HG03342 (cell line): ENCODE results near the gene C1QTNF5.
"Not testable (repeated sequence)": the region's sequence is repeated elsewhere in the genome, so short reads cannot be mapped to it uniquely, and the experiment has no call there.

Experiments used
- ATAC-seq: cut with Tn5 transposase; IDR thresholded peaks from one replicate; pipeline ENCODE4 v1.9.1; 2021; ENCODE audit warnings: mild to moderate bottlenecking, moderate library complexity; ENCODE audit not compliant: unreplicated experiment

Gene C1QTNF5

DNA sequence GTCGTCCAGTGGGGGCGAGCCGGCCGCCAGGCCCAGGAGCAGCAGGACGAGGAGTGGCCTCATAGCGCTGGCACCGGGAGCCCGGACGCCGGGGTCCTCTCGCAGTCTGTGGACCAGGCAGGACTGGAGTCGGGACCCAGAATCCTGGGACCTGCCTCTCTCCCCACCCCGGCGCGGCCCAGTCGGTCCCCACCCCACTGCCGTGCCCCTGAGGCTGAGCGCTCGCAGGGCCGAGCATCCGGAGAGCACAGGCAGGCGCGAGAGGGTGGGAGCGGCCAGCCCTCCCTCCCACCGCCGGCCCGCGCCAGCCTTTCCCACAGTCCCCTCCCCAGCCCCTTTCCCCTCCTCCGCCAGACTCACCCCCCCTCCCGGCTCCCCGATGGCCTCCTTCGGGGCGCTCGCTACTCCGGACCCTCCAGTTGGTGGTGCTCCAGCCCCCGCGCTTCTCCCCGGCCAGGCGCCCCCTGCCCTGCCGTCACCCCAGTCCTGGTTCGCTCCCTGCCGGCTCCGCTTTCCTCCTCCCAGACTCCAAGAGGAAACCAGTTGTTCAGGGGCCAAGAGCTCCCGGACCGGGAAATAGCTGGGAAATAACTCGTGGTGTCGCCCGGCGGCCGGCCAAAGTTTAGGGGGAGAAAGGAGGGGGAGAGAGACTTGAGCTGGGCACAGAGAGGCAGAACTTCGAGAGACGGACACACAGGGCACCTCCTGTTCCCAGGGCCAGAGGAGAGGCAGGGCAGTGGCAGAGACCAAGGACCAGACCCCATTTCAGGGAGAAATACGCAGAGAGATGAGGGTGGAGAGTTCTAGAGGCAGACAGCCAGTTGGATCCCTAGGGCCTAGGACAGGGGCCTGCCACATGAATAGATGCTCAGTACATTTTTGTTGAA, at the start of gene C1QTNF5:
Gene C1QTNF5, minus strand, starts transcription at position 549 of the 887 bp plus-strand sequence. Its CDS starts 486 bp downstream, at position 63.
- ATAC-seq, result no peak

- no peak for ATAC-seq
These were observed 49.0 kb upstream of the C1QTNF5 start for GRCh38 chr11:119389611-119390254.

- no peak for ATAC-seq
These were observed 47.4 kb upstream of the C1QTNF5 start for GRCh38 chr11:119388103-119388502.

GRCh38 chr11:119384332-119384731, 43.6 kb upstream of the C1QTNF5 start:
- no peak for ATAC-seq

DNA sequence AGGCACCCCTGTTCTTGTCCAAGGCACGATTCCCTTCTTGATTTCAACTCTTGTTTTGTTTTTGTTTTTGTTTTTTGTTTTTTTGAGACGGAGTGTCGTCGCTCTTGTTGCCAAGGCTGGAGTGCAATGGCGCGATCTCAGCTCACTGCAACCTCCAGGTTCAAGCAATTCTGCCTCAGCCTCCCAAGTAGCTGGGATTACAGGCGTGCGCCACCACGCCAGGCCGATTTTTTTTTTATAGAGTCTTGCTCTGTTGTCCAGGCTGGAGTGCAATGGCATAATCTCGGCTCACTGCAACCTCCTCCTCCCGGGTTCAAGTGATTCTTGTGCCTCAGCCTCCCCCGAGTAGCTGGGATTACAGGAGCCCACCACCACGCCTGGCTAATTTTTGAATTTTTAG, 41.8 kb upstream of the C1QTNF5 start:
- ATAC-seq, result not testable (repeated sequence)

DNA sequence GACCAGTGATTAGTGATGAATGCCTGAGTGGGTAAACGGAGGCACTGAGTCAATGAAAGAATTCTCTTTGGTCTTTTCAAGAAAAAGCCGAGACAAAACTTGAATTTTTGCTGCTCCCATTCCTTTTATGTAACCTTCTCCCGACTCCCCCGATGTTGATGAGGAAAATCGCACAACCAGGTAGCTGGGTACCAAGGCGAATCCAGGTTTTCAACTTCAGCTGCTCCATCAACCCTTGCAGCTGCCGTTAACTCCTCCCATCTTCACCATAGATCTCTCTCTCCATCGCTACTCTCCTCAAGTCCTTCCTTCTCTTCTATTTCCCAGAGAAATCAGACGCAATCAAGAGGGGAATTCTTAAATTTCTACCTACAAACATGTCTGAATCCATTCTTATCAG, 41.4 kb upstream of the C1QTNF5 start:
- ATAC-seq, result no peak

DNA sequence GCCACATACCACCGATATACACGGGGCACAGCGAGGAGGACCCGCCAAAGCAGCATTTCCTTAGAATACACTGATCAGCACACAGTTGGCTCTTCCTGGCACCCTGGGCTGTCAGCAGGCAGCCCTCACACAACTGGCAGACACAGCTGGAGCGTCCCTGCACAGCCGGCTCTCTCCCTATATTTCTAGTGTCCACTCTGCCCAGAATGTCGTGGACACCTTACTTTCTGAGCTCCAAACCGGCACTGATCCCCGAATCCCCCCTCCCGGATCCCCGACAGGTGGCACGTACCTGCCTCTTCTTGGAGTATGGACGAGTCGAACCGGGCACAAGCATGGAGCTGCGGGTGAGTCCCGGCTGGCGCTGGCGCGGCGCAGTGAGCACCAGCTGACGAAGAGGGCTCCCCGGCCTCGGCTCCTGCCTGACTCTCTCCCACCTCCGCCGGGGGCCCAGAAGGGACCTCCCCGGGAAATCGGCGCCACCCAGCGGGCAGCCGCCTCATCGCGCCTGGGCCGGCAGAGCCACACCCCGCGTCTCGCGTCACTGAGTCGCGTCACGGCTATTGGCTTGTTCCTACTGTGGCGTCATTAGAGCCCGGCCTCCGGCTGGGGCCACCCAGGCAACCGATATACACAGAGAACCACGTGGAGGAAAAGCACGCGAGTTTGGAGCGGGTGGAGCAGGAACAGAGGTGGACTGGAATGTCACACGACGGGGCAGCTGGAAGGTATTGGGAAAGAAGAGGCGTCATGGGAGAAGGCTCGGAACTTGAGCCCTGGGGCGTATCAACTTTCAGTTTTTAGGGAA, 40.7 kb upstream of the C1QTNF5 start, which contains the start of gene USP2:
Gene USP2, minus strand, starts transcription at position 510 of the 808 bp plus-strand sequence. CDS start 8,210 bp downstream, outside the sequence.
- peak; percentile 99 for ATAC-seq

DNA sequence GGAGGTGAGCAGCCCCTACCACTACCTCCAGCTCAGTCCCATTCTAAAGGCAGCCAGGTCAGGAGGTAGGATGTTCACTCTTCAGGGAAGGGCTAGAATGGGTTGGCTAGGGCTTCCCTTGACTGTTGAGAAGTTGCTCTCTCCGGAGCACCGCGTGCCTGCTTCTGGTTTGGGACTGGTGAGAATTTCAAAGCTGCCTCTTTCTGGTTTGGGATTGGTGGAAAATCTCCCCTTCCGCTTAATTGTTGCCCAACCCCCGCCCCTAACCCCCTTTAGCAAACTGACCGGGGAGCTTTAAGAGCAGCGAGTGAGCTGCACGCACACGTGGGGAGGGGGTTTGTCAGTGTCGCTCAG, 40.1 kb upstream of the C1QTNF5 start:
- ATAC-seq, result no peak

DNA sequence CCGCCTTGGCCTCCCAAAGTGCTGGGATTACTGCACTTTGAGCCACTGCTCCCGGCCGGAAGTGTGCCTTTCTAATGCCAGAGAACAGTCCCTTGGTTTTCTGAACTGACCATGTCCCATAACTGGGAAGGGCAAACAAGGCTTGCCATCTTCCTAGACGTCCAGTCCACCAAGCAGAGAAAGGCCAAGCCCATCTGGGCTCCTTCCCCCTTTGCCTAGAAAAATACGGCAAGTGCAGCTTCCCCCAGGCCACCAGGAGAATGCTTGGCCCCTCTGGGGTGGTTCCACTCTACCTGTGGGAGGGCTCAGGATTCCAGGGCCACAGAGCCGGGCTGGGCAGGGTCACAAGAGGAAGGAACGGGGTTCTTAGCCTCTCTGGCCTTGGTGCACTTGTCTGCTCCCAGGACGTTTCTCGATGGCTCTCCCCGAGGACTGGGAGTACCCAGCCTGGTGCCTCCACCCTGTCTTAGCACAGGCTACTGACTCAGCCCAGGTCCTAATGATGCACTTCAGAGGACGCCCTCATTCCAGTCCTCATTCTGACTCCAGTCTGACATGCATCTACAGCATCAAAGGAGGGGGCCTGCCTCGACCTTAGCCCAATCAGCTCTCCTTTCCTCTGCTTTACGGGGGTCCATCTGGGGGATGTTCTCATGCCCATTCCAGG, 39.6 kb upstream of the C1QTNF5 start:
- ATAC-seq, result no peak

GRCh38 chr11:119378851-119379465, 38.3 kb upstream of the C1QTNF5 start:
- ATAC-seq, result no peak

DNA sequence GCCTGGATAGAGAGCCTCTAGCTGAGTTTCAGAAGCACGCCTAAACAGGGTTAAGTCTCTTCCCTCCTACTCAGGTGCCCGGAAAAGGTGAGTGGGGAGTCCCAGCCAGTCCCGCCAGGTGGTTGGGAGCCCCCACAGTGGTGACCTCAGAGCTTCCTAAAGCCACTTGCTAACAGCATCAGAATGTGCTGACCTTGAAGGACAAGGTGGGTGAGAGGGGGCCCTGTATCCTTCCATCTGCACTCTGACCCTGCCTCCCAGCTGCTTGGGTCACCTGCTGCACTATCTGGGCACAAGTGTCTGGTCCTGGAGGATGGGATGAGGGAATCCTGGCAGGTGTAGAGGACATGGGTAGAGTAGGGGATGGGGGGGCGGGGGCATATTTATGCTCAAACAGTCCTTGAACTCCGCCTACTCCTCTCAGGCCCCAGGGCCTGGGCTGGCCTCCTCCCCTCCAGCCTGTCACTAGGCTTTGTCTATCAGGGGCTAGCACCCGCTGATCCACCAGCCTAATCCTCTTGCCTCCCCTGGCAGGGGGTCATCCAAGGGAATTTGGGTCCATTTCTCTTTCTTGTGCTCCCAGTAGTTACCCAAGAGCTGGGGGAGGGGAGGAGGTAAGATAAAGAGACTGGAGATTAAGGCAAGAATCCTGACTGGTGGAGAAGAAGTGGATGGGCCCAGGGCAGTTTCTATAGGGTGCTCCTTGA, 37.4 kb upstream of the C1QTNF5 start:
- no peak for ATAC-seq

DNA sequence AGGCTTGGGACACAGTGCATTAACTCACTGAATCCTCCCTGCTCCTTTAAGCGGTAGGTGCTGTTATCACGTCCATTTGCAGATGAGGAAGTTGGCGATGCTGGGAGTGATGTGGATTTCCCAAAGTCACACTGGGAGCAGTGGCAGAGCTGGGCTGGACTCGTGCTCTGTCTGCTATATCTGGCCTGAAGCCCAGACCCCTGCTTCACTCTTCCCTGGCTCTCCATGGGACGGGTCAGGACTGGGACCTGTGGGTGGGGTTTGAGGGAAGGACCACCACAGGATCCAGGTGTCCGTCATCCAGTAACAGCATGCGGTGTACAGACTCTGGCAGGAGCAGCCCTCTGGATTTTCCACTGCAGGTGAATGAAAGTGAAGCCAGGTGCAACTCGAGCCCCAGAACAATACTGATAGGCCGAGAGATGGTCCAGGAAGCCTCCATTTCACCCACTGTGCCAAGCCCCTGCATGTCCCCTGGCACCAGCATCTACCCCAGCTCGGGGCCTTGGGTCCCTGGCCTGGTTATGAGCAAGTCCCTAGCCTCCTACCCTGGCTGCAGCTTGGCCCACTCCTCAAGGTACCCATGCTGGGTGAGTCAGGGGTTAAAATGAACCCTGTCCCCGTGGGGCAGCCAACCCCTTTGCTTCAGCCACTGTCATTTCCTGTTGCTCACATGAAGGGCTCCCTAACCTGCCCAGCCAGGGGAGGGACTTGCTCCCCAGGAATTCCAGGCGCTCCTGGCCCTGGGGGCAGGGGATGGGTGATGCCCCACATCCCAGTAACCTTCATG, 36.6 kb upstream of the C1QTNF5 start:
- no peak for ATAC-seq

DNA sequence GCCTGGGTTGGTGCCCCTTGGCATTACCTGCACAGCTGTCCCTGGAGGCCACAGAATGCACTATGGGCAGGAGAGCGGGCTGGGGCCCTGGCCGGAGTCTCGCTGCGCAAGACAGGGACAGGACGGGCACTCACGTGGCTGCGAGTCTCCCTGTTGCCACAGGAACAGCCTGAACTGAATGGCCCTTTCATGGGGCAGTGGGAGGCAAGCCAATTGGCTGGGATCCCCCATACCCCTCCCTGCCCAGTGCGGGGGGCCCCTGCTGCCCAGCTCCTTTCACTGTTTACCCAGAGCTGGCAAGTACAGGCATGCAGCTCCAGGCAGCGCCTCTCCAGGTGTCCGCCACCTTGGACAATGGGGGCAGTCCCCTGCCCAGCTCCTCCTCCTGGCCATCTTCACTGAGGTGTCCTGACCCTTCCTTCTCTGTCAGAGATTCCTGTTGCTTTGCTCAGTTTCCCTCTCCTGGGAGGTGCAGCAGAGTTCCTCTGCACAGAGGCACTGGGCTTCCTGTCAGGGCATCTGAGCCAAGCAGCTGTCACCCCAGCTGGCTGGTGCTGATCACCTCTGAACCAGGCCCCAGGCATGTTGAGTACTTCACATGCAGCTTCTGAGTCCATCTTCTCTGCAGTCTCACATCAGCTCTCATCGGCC, 35.6 kb upstream of the C1QTNF5 start:
- no peak for ATAC-seq

DNA sequence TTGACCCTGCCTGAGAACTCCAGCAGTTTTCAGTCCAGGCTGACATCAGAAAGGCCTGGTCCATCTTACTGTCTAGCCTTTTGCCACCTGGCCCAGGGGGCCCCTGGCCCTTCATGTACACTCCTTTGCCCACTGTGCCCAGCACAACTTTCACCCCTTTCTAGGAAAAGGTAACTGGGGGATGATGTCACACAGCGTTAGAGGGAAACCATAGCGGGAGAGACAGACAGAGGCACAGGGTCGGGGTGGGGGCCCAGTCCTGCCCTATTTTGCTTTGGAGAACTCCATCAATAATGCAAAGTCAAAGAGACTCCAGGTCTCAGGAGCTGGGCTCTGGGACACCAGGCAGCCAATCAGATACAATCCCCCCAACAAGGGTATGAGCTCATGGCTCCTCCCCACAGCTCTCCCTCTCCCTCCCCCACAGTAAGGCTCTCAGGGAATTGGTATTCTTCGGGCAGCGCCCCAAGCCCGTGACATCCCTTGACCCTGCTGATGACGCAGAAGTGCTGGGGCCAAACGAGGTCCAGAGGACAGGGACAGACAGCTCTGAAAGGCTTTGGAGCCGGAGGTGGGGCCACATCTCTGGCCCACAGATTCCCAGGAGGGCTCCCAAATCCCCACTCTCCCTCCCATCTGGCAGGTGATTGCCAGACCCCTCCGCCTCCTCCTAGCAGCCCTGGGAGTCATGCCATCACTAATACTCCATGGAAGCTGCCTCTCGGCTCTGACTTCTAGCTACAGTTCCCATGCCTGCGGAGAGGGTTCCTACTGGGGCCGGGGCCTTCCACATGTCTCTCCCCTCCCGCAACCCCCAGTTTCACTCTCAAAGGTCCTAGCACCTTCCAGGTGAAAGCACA, 34.9 kb upstream of the C1QTNF5 start:
- no peak for ATAC-seq

DNA sequence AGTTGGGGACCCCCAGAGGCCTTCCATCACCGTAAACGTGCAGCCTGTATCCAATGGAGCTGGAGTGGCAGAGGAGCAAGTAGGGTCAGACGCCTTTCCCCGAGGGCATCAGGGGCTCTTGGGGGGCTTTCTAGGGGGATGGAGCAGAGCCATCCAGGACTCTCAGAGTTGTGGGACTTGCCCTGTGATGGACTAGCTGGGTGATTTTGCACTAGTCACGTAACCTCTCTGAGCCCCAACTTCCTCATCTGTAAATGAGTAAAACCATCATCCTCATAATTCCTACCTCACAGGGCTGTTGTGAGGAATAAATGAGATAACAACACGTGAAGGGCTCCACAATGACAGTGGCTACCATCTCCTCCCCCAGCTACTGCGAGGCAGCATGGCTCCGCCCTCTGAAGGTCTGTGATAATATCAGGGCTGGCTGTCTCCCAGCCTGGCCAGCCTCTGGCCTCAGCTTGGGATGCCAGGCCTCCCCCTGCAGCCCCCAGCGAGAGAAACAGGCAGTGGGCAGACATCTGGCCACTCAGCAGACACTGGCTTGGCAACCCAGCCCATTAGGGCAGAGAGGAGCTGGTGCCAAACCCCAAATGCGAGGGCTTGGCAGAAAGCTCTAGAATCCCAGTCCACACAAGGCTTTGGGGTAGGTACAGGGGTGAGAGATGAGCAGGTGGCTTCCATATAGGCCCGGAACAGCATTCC, 34.1 kb upstream of the C1QTNF5 start:
- ATAC-seq, result no peak

GRCh38 chr11:119373921-119374631, 33.4 kb upstream of the C1QTNF5 start:
- ATAC-seq, result no peak
